Measurements from ENCODE around the gene PCP4L1.

DNA sequence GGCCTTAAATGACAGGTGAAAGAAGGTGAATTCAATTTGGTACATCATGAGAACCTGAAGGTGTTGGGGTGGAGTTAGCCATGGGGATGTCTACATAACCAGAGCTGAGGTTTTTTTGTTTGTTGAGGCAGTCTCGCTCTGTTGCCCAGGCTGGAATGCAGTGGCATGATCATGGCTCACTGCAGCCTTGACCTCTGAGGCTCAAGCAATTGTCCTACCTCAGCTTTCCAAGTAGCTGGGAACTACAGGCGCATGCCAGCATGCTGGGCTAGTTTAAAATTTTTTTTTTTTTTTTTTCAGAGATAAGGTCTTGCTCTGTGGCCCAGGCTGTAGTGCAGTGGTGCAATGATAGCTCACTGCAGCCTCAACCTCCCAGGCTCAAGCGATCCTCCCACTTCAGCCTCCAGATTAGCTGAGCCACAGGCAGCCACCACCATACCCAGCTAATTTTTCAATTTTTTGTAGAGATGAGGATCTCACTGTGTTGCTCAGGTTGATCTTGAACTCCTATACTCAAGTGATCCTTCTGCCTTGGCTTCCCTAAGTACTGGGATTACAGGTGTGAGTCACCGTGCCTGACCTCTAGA lies 53.1 kb downstream of the PCP4L1 start:
- TF ChIP-seq CTCF (IDR thresholded peaks at IDR 0.05; ENCODE audit: poor library complexity) (no peak), EZH2 (IDR thresholded peaks at IDR 0.05; ENCODE audit: borderline replicate concordance) (no peak)

Measured in hepatocyte (in vitro differentiated cells).